GM23248 (cell line): Measurements from ENCODE around the gene IL7R. TPM values are rescaled to one million over a fixed set of nuclear protein-coding genes. Genes with fewer than 3 reads are reported as not detected.

Source experiments
- DNase-seq: peaks from one replicate; pipeline ENCODE4 v3.0.0-alpha.2; 2015
- H2AFZ ChIP-seq: fragments of 200-600 bp; sonication (generic); 2 replicates; pipeline ENCODE4 v1.6.1; 2016; ENCODE audit warnings: antibody characterized with exemption
- H3F3A ChIP-seq: fragments of 200-600 bp; sonication (generic); 2 replicates; pipeline ENCODE4 v1.6.1; 2016; ENCODE audit warnings: mild to moderate bottlenecking, antibody characterized with exemption, mixed run types; ENCODE audit not compliant: insufficient read depth
- H3K27ac ChIP-seq: fragments of 200-600 bp; sonication (generic); 2 replicates; pipeline ENCODE4 v1.5.1; 2016; ENCODE audit warnings: mild to moderate bottlenecking
- H3K27me3 ChIP-seq: fragments of 200-600 bp; sonication (generic); replicated peaks from 2 replicates; pipeline ENCODE4 v1.6.1; 2016; ENCODE audit warnings: mild to moderate bottlenecking; ENCODE audit not compliant: insufficient read depth
- H3K36me3 ChIP-seq: fragments of 200-600 bp; sonication (generic); 2 replicates; pipeline ENCODE4 v1.6.1; 2016; ENCODE audit warnings: low read depth, mild to moderate bottlenecking
- H3K4me1 ChIP-seq: fragments of 200-600 bp; sonication (generic); 2 replicates; pipeline ENCODE4 v1.6.1; 2016; ENCODE audit warnings: mild to moderate bottlenecking; ENCODE audit not compliant: insufficient read depth
- H3K4me2 ChIP-seq: fragments of 200-600 bp; sonication (generic); one replicate; pipeline ENCODE4 v1.6.1; 2016; ENCODE audit warnings: mild to moderate bottlenecking; ENCODE audit not compliant: unreplicated experiment
- H3K4me3 ChIP-seq: fragments of 200-600 bp; sonication (generic); 2 replicates; pipeline ENCODE4 v1.5.1; 2016; ENCODE audit warnings: mild to moderate bottlenecking
- H3K79me2 ChIP-seq: fragments of 200-600 bp; sonication (generic); 2 replicates; pipeline ENCODE4 v1.6.1; 2016; ENCODE audit warnings: mild to moderate bottlenecking; ENCODE audit not compliant: insufficient read depth
- H3K9ac ChIP-seq: fragments of 200-600 bp; sonication (generic); 2 replicates; pipeline ENCODE4 v1.6.1; 2016; ENCODE audit warnings: mild to moderate bottlenecking
- H3K9me2 ChIP-seq: fragments of 200-600 bp; sonication (generic); 2 replicates; pipeline ENCODE4 v1.6.1; 2016; ENCODE audit warnings: mixed run types, mild to moderate bottlenecking, moderate library complexity; ENCODE audit not compliant: insufficient read depth
- H3K9me3 ChIP-seq: fragments of 200-600 bp; sonication (generic); one replicate; pipeline ENCODE4 v1.6.1; 2017; ENCODE audit warnings: low read depth
- H4K20me1 ChIP-seq: fragments of 200-600 bp; sonication (generic); 2 replicates; pipeline ENCODE4 v1.6.0; 2016; ENCODE audit not compliant: insufficient read depth
- EZH2 ChIP-seq: fragments of 200-600 bp; sonication (generic); IDR thresholded peaks from 2 replicates; pipeline ENCODE4 v1.6.1; 2018; ENCODE audit warnings: antibody characterized with exemption, mild to moderate bottlenecking; ENCODE audit not compliant: insufficient read depth, poor library complexity, severe bottlenecking
- EZH2phosphoT487 ChIP-seq: fragments of 200-600 bp; sonication (generic); IDR thresholded peaks from 2 replicates; pipeline ENCODE4 v1.6.1; 2018; ENCODE audit warnings: antibody characterized with exemption, moderate library complexity, mild to moderate bottlenecking, low read depth; ENCODE audit not compliant: insufficient read depth
- WGBS, 2 experiments: methylation state at CpG; one replicate each; pipeline ENCODE4 v1.1.6; 2015 to 2017; ENCODE audit warnings: low lambda C conversion rate in 2 of 2, low coverage in 1 of 2; ENCODE audit errors: missing lambda C conversion rate in 2 of 2; 5-methylcytosine and 5-hydroxymethylcytosine counted together
- in situ Hi-C: fragments of 300-500 bp; cut with MboI; formaldehyde crosslinking; loops from 2 replicates; pipeline ENCODE4 v1.15.0; 2020
- polyA plus RNA-seq: library from polyadenylated mRNA; unstranded; fragments of >200 nt; fragmentation: Nextera tagmentation; extraction: Ambion mirVana; gene quantifications from 2 replicates; pipeline ENCODE4 v1.2.1, GENCODE V29; 2016
- total RNA-seq: library from RNA; depleted of rRNA; stranded (reverse); fragments of >200 nt; shearing (Covaris generic); gene quantifications from 2 replicates; pipeline ENCODE4 v1.2.3, GENCODE V29; 2014

Gene IL7R
- total and polyA plus RNA-seq, 2 experiments from 2014 or later, result 10.9 to 16.9 TPM

DNA sequence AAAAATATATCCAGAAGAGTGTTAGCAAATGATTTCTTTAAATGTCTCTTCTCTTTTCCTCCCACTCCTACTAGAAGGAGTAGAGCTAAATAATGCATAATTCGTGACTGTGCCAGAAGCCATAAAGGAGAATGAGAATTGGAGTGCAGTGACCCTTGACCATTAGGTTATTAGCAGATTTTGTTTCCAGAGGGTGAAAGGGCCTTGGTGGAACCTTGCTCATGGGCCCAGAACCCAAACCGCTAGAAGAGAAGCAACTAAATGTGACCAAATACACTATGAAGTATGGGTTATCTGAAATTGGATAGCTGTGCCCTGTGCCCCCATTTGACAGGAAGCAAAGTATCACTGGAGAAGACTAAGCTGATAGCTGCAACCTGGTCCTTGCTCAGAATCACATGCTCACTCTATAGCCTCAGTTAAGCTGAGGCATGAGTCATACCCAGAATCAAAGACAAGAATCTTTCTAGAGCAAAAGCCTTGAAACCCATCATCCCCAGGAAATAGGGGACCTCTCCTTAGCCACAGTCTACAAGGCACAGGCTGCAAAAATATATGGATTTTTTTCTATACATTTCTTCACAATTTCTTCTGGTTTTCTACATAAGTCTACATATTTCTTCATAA is 45.5 kb downstream of the IL7R start:
- H3K9me3 ChIP-seq, result no peaks in the 10 kb centered on the region
- no peak overlapping the region for H3K27ac ChIP-seq
- 78% methylated on average over 2 of the region's 2 CpGs for WGBS, 2 experiments
- H3K9ac ChIP-seq, result no peak overlapping the region
- TF ChIP-seq EZH2phosphoT487 (no peak), EZH2 (no peak)
- H3F3A ChIP-seq, result 0 out of 2 replicates have a peak, but pooled peaks cover 9% of the 10 kb centered on the region
- in situ Hi-C loops, result no loop called here
- H3K79me2 ChIP-seq, result no peaks in the 10 kb centered on the region
- DNase-seq, result no peak
- peaks cover 7% of the 10 kb centered on the region; the same call in 1 of the 2 replicates for H3K4me1 ChIP-seq
- no peak overlapping the region for H3K4me3 ChIP-seq
- H3K27me3 ChIP-seq, result no peaks in the 10 kb centered on the region
- H3K9me2 ChIP-seq, result no peaks in the 10 kb centered on the region
- no peak overlapping the region for H3K4me2 ChIP-seq
- H4K20me1 ChIP-seq, result no peaks in the 10 kb centered on the region
- H3K36me3 ChIP-seq, result no peaks in the 10 kb centered on the region
- H2AFZ ChIP-seq, result no peak overlapping the region

- H3K9me2 ChIP-seq, result no peaks in the 10 kb centered on the region
- 0 out of 2 replicates have a peak, but pooled peaks cover 9% of the 10 kb centered on the region for H3F3A ChIP-seq
- no peak overlapping the region for H3K4me3 ChIP-seq
- TF ChIP-seq EZH2phosphoT487 (no peak), EZH2 (no peak)
- no peaks in the 10 kb centered on the region for H3K27me3 ChIP-seq
- in situ Hi-C loops, result no loop called here
- no peak for DNase-seq
- 87 to 93% methylated on average over 6 of the region's 6 CpGs for WGBS, 2 experiments
- H2AFZ ChIP-seq, result no peak overlapping the region
- no peaks in the 10 kb centered on the region for H3K36me3 ChIP-seq
- no peak overlapping the region for H3K9ac ChIP-seq
- H4K20me1 ChIP-seq, result no peaks in the 10 kb centered on the region
- H3K9me3 ChIP-seq, result no peaks in the 10 kb centered on the region
- peaks cover 7% of the 10 kb centered on the region; the same call in 1 of the 2 replicates for H3K4me1 ChIP-seq
- no peak overlapping the region for H3K4me2 ChIP-seq
- no peaks in the 10 kb centered on the region for H3K79me2 ChIP-seq
- H3K27ac ChIP-seq, result no peak overlapping the region
Observed at GRCh38 chr5:35903631-35904203, 47.0 kb downstream of the IL7R start.

DNA sequence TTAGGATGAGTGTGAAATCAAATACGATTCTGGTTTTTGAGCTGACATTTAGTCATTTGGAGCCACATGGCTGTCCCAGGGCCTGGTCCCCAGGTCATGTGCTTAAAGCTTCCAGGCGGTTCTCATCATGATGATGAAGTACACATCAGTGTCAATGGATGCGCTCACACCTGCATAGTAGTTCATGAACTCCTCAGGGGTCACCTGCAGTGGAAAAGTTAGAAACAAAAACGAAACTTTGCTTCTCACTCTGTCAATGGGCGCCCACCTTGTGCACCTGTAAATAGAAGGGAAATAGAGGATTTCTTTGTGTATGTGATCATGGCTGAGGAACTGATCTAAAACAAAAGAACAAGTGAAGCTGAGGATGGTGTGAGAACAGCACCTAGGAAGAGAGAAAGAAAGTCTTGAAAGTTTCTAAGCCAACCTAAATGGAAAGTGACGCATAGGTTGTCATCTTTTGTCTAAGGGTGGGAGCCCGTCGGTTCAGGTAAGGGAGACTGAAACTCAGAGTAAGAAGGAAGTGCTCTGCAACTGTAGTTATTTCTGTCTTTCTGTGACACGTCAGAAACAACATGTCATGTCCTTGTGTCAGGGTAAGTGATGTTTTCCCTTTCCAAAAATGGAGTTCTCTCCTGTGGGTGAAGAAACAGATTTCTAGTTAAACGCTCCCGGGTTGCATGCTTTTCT is 47.9 kb downstream of the IL7R start:
- Histone ChIP-seq H3K9ac (no peak overlapping the region), H3K4me2 (no peak overlapping the region), H3K9me2 (no peaks in the 10 kb centered on the region), H3K27me3 (no peaks in the 10 kb centered on the region), H3F3A (0 out of 2 replicates have a peak, but pooled peaks cover under 1% of the 10 kb centered on the region), H3K4me1 (no peaks in the 10 kb centered on the region), H3K4me3 (no peak overlapping the region), H3K36me3 (no peaks in the 10 kb centered on the region), H2AFZ (no peak overlapping the region), H3K79me2 (no peaks in the 10 kb centered on the region), H4K20me1 (no peaks in the 10 kb centered on the region), H3K27ac (no peak overlapping the region), H3K9me3 (no peaks in the 10 kb centered on the region)
- 71 to 79% methylated on average over 11 of the region's 11 CpGs for WGBS, 2 experiments
- DNase-seq, result no peak
- in situ Hi-C loops, result no loop called here
- TF ChIP-seq EZH2phosphoT487, result no peak
- no peak for TF ChIP-seq EZH2

DNA sequence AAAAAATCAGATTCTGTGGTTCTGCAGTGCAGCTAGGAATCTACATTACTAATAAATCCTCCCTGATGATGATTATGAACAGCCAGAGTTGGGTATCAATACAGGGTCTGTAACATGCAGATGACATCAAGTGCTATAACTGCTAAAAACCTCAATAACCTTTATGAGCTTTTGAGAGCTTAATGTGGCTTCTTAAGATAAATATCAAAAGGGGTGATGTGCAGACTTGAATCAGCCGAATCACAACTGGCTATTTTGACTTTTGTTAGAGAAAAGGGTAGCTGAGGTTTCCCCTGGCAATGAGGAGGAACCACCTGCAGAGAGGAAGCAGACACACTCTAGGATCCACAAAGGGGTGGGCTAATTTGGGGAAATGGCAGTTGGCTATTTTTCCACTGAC is 51.5 kb downstream of the IL7R start:
- TF ChIP-seq EZH2 (no peak), EZH2phosphoT487 (no peak)

More for the DNA sequence above, 51.5 kb downstream of the IL7R start:
- Histone ChIP-seq H3K27ac (no peak overlapping the region), H4K20me1 (no peaks in the 10 kb centered on the region), H3K9me2 (no peaks in the 10 kb centered on the region), H3K36me3 (no peaks in the 10 kb centered on the region), H3K79me2 (no peaks in the 10 kb centered on the region), H3K27me3 (no peaks in the 10 kb centered on the region), H3K4me2 (no peak overlapping the region), H3K4me3 (no peak overlapping the region), H3K9me3 (no peaks in the 10 kb centered on the region), H3K9ac (no peak overlapping the region), H3F3A (no peaks in the 10 kb centered on the region), H3K4me1 (no peaks in the 10 kb centered on the region), H2AFZ (no peak overlapping the region)
- in situ Hi-C loops, result no loop called here
- DNase-seq, result no peak
- WGBS, 2 experiments, result 11 to 36% methylated on average over 1 of the region's 1 CpG
